ENCODE results near the gene FOXC1.

FOXC1 gene

GRCh38 chr6:1609648-1610496, at the start of gene FOXC1:
Gene FOXC1, plus strand, starts transcription at chr6:1609915. Its CDS starts 531 bp downstream, at chr6:1610446.
- DNase-seq: no peak

GRCh38 chr6:1560281-1561058, 49.2 kb upstream of the FOXC1 start:
- DNase-seq: no peak

DNA sequence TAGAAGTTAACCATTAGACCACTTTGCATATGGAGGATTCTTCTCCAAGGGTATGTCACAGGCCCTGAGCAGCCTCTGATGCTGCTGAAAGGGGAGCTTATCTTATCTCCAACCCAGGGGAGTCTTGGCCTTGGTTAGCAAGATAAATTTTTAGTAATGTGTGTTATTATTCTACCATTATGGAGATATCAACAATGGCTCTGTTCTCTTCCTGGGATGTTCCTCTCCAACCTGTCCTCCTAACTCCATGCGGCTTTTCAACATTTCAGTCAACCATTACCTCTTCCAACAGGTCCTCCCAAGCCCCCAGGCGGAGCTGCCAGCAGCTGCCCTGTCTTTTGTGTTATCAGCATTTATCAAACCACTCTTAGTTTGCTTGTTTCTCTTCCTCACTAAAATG, 48.4 kb upstream of the FOXC1 start:
- no peak for DNase-seq

GRCh38 chr6:1562171-1562955, 47.4 kb upstream of the FOXC1 start:
- DNase-seq: no peak

DNA sequence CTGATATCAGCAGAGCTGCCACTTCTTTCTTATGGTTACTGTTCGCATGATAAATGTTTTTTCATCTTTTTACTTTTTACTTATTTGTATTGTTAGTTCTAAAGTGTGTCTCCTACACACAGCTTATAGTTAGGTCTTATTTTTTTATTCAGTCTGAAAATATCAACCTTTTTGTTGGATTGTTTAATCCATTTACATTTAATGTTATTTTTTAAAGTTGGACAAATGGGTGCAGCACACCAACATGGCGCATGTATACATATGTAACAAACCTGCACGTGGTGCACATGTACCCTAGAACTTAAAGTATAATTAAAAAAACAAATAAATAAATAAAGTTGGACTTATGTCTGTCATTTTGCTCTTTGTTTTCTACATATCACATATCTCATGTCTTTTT, 40.3 kb upstream of the FOXC1 start:
- no peak for DNase-seq

DNA sequence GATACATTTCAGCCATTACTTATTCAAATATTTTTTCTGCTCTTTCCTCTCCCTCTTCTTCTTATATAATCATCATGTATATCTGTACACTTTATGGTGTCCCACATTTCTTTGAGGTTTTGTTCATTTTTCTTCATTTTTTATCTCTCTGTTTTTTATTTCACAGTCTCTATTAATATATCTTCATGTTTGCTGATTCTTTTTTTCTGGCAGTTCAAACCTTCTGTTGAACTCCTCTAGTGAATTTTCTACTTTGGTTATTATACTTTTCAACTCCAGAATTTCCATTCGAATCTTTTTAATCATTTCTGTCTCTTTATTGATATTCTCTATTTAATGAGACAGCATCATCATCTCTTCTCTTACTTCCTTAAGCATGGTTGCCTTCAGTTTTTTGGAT, 38.9 kb upstream of the FOXC1 start:
- DNase-seq: no peak

GRCh38 chr6:1572892-1573291, 36.8 kb upstream of the FOXC1 start:
- DNase-seq: no peak

DNA sequence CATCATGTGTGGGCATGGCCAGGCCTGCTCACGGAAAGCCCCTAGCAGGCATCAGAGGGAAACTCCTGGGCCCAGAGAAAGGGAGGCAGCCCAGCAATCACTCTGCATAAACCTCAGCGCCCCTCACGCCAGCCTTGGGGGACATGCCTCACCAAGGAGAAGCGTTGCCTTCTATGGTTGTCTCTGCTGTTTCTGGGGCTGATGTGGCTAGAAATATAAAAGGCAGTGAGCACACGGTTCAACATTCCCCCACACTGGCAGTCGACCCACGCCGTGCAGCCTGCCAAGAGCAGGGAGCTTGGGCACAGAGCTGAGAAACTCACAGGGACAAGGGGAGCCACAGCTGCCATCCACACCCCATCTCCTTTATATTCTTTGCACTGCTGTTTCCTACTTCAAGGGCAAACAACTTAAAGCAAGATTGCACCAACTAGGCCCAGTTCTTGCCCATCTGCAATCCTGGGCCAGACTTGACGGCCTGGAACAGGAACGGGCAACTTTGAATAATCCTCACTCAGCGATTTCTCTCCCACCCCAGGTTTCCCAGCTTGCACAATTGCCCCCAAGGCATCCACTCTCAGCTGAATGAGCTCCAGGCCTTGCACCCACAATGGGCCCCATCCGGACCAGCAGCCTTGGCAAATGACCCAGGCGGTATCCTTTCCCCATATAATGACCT, 35.5 kb upstream of the FOXC1 start:
- no peak for DNase-seq

DNA sequence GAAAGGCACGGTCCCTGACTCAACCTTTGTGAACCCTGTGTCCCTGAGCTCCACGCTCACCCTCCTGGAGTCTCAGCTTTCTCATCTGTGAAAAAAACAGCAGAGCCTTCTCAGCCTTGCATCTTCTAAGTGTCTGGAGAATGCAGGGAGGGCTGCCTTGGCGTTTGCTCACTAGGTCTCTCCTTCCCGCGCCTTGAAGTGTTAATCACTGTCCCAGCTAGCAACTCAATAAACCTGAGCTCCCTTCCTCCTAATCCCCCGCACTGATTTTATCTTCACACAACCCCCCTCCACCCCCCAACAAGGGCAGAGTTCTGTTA, 34.9 kb upstream of the FOXC1 start:
- no peak for DNase-seq

DNA sequence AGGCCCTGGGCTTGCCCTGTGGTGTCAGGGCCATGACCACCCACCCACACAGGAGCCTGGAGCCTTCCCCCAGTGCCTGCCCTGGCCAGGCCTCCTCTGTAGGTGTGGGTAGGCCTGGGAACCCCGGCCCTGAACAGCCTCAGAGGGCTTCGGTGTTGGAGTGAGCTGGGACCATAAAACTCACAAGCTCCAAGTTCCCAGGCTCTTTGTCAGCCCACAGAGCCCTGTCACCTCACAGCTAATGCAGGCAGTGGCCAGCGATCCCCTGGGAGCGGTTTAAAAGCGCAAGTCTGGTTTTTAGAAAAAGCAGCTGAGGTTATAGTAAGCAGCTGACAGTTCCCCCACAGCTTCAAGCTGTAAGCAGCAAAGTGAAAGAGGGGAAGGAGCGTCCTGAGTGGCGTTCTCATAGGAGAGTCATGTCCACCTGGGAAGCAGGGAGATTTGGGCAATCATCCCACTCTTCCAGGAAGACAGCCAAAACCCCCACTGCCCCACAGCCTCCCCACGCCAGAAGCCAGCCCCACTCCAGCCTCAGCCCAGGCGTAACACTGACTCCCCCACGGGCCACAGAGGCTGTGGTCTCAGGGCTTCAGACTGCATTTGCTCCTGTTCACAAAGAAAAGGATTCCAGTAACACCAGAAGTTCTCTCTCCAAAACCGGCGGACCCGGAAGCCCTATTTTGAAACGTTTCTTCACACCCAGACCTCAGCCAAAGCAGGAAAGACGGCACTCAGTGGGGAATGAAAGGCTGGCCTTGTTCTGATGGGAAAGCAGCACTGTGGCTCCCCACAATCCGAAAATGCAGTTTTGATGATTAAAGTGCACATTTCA, 34.3 kb upstream of the FOXC1 start:
- DNase-seq: no peak

DNA sequence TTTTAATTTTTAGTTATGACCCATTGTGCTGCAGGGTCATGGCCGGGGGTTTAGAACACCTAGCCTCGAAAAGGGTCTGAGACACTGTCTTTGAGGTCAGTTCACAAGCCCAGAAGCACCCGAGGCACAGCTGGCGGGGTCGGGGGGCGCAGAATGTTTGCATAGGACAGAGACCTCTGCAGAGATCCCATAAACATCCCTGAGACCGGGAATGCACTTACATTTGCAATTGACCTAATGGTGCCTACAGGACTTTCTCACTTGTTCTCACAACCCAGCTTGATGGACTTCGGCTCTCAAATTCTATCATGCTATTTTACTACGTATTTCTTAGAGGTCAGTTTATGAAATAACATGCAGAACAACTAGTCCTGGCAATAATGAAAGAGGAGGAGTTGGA, 33.5 kb upstream of the FOXC1 start:
- DNase-seq: no peak

- no peak for DNase-seq
These were observed 33.0 kb upstream of the FOXC1 start for GRCh38 chr6:1576711-1577110.

GRCh38 chr6:1577146-1577680, 32.5 kb upstream of the FOXC1 start:
- DNase-seq: no peak

DNA sequence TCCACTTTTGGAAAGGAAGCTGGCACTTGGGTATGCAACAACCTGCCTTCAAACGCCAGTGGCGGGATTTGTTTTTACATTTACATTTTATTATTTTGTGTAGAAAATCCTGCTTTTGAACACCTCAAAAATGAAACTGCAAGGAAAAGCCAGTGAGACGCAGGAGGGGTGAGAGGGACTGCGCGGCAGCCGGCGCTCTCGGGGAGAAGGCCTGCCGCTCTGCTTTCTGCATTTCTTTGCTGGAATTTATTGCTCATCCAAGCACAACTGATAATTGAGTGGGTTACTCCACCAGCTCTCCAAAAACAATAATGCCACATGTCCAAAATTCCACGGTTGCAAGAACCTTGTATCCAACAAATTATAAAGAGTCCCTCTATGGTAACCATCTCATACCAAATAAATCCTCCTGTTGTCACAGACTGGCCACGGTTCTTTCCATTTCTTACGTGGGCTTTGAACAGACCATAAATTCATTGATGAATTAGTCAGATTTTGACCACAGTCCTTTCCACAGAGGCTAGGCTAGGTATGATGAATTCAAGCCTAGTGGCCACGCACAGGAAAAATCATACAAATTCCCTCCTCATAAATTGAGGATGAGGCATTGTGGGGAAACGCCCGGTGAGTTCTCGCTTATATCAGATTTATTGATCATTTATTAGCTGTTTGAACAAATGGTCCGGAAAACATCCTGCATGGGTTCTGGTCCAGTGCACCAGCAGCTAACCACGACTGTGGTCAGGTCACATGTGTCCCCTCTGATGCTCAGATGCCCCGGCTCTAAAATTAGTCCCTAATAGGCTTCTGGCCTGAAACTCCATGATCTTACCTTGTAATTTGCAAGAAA, 31.6 kb upstream of the FOXC1 start:
- DNase-seq: no peak

DNA sequence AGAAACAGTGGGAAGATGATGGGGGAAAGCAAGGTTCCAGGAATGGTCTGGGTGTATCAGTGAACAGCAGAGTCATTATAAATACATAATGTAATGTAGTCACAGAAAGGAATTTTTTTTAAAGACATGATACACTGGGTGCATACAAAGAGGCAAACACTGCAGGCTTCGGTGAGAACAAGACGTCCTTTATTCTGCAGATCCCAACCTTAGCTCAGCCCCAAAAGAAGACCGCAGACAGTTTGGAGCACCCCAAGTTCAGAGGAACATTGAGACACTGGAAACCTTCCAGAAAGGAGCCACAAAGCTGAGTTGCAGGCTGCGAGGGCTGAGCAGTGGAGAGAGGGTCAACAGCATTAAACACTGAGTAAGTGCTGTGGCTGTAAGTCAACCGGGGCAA, 30.6 kb upstream of the FOXC1 start:
- DNase-seq: no peak

DNA sequence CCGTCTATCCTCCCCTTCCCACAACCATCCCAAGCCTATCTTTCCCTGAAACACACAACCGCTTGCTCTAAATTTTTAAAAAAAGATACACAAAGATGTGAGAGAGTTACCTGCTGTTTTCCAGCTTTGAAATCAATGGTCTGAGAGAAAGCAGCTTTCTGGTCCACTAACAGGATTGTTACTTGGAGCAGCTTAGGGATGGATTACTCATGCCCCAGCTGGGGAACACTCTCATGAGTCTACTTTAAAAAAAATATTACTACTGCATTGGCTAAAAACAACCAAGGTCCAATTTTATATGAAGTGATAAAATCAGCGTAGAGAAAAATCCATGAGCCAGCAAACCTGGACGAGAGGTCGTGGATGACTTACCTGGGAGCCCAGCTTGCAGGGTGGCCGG, 29.6 kb upstream of the FOXC1 start:
- no peak for DNase-seq

DNA sequence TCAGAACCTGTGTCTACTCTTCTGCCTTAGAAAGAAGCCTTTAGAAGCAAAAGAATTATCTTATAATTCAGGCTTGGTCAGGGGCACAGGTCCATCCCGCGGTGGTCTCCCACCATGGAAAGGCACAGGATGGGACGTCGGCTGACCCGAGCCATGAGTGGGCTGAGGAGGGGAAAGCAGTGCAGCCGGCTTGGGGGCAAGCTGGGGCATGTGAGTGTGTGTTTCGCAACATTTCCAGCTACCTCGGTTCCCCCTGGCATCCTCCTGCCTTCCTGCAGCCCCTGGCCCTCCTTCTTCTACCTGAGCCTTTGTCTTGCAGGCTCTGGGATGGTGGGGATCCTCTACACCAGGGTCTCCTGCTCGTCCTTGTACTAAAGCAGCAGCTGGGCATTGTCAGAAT, 29.1 kb upstream of the FOXC1 start:
- DNase-seq: no peak

GRCh38 chr6:1581120-1581991, 28.4 kb upstream of the FOXC1 start:
- no peak for DNase-seq

- DNase-seq: no peak
These were observed 25.6 kb upstream of the FOXC1 start for GRCh38 chr6:1584146-1584545.
